Mesothelial cell of epicardium (in vitro differentiated cells): ENCODE measurements around the gene EMILIN2. TPM values are rescaled to one million over a fixed set of nuclear protein-coding genes. Genes with fewer than 3 reads are reported as not detected.
A peak's percentile ranks its signal among the peaks of the same experiment; 100 is the strongest.

Experiments
- DNase-seq, 2 experiments: peaks; one replicate each; pipeline ENCODE4 v3.0.0; 2021; ENCODE audit warnings: low spot score in 2 of 2; ENCODE audit not compliant: unreplicated experiment in 2 of 2
- H3K27ac Mint-ChIP-seq: 2 replicates; pipeline ENCODE4 v1.8.0; 2021; ENCODE audit warnings: mixed read lengths
- H3K27me3 Mint-ChIP-seq: 2 replicates; pipeline ENCODE4 v1.8.0; 2021; ENCODE audit warnings: low read depth, mixed read lengths
- H3K36me3 Mint-ChIP-seq: 2 replicates; pipeline ENCODE4 v1.8.0; 2021; ENCODE audit warnings: mixed read lengths
- H3K4me1 Mint-ChIP-seq: 2 replicates; pipeline ENCODE4 v1.8.0; 2021; ENCODE audit warnings: mixed read lengths
- H3K4me3 Mint-ChIP-seq: 2 replicates; pipeline ENCODE4 v1.8.0; 2021; ENCODE audit warnings: mild to moderate bottlenecking, moderate library complexity, mixed read lengths
- H3K9me3 Mint-ChIP-seq: 2 replicates; pipeline ENCODE4 v1.8.0; 2021; ENCODE audit warnings: mixed read lengths
- CTCF ChIP-seq: fragments of 200-600 bp; sonication (generic); IDR thresholded peaks from one replicate; pipeline ENCODE4 v1.5.0; 2021; ENCODE audit warnings: antibody characterized with exemption; ENCODE audit not compliant: unreplicated experiment
- total RNA-seq: library from RNA; stranded (reverse); gene quantifications from 3 replicates; pipeline ENCODE4 v1.2.1, GENCODE V29; 2021

EMILIN2 gene
- total RNA-seq, 1 donor from 2014 or later: 30.2 TPM

GRCh38 chr18:2926528-2926927 is 79.7 kb downstream of the EMILIN2 start:
- Mint-ChIP-seq H3K4me3 (no peak overlapping the region), H3K27ac (no peak overlapping the region), H3K36me3 (peaks cover 27% of the 10 kb centered on the region), H3K27me3 (no peaks in the 10 kb centered on the region), H3K9me3 (no peaks in the 10 kb centered on the region), H3K4me1 (no peaks in the 10 kb centered on the region)
- DNase-seq: peak in 1 of 2 experiments; percentile 31
- no peak for TF ChIP-seq CTCF

- Mint-ChIP-seq H3K4me3 (no peak overlapping the region), H3K27me3 (no peaks in the 10 kb centered on the region), H3K27ac (no peak overlapping the region), H3K9me3 (no peaks in the 10 kb centered on the region), H3K36me3 (peaks cover 24% of the 10 kb centered on the region), H3K4me1 (peaks cover 5% of the 10 kb centered on the region)
- DNase-seq: no peak
- TF ChIP-seq CTCF: no peak
Observed at GRCh38 chr18:2927745-2928144, 80.9 kb downstream of the EMILIN2 start.

GRCh38 chr18:2932247-2933181 is 85.7 kb downstream of the EMILIN2 start:
- Mint-ChIP-seq H3K36me3 (peaks cover 21% of the 10 kb centered on the region), H3K4me1 (peaks cover 14% of the 10 kb centered on the region), H3K9me3 (no peaks in the 10 kb centered on the region), H3K27ac (peak overlapping the region; percentile 70), H3K4me3 (no peak overlapping the region), H3K27me3 (no peaks in the 10 kb centered on the region)
- no peak for DNase-seq
- TF ChIP-seq CTCF: peak; percentile 84

- H3K4me1 Mint-ChIP-seq: peaks cover 14% of the 10 kb centered on the region
- H3K36me3 Mint-ChIP-seq: peaks cover 22% of the 10 kb centered on the region
- H3K4me3 Mint-ChIP-seq: no peak overlapping the region
- DNase-seq: no peak
- no peaks in the 10 kb centered on the region for H3K27me3 Mint-ChIP-seq
- H3K27ac Mint-ChIP-seq: no peak overlapping the region
- no peak for TF ChIP-seq CTCF
- no peaks in the 10 kb centered on the region for H3K9me3 Mint-ChIP-seq
Observed at GRCh38 chr18:2933995-2934394, 87.2 kb downstream of the EMILIN2 start.

- no peak overlapping the region for H3K4me3 Mint-ChIP-seq
- no peaks in the 10 kb centered on the region for H3K9me3 Mint-ChIP-seq
- H3K36me3 Mint-ChIP-seq: peaks cover 23% of the 10 kb centered on the region
- no peak for DNase-seq
- peak overlapping the region; percentile 35 for H3K27ac Mint-ChIP-seq
- peaks cover 14% of the 10 kb centered on the region for H3K4me1 Mint-ChIP-seq
- no peak for TF ChIP-seq CTCF
- H3K27me3 Mint-ChIP-seq: no peaks in the 10 kb centered on the region
Observed at GRCh38 chr18:2935438-2936192, 88.8 kb downstream of the EMILIN2 start.
